DOHH2 (cell line): ENCODE measurements around the gene VPS37B.
"Not testable (repeated sequence)": the region's sequence is repeated elsewhere in the genome, so short reads cannot be mapped to it uniquely, and the experiment has no call there.

Experiments
- H3F3A ChIP-seq: fragments of 200-600 bp; sonication (generic), shearing (Covaris generic); 2 replicates; pipeline ENCODE4 v1.6.0; 2016; ENCODE audit warnings: antibody characterized with exemption, mild to moderate bottlenecking; ENCODE audit not compliant: control insufficient read depth, insufficient read depth
- H3K27ac ChIP-seq: fragments of 200-600 bp; sonication (generic); 2 replicates; pipeline ENCODE4 v1.5.1; 2014; ENCODE audit warnings: low read depth, mild to moderate bottlenecking, low read length, moderate library complexity
- H3K27me3 ChIP-seq: fragments of 200-600 bp; sonication (generic); 2 replicates; pipeline ENCODE4 v1.6.1; 2014; ENCODE audit warnings: mild to moderate bottlenecking, low read length, mixed read lengths; ENCODE audit not compliant: control insufficient read depth
- H3K36me3 ChIP-seq: fragments of 200-600 bp; sonication (generic); 2 replicates; pipeline ENCODE4 v1.6.1; 2014; ENCODE audit warnings: mild to moderate bottlenecking, low read length, moderate library complexity, mixed read lengths; ENCODE audit not compliant: control insufficient read depth
- H3K4me1 ChIP-seq: fragments of 200-600 bp; sonication (generic); 2 replicates; pipeline ENCODE4 v1.6.1; 2014; ENCODE audit warnings: mild to moderate bottlenecking, low read length, mixed read lengths; ENCODE audit not compliant: control insufficient read depth
- H3K4me2 ChIP-seq: fragments of 200-600 bp; sonication (generic); 2 replicates; pipeline ENCODE4 v1.6.0; 2014; ENCODE audit warnings: mild to moderate bottlenecking, low read length, moderate library complexity
- H3K4me3 ChIP-seq: fragments of 200-600 bp; sonication (generic); 2 replicates; pipeline ENCODE4 v1.5.1; 2014; ENCODE audit warnings: mild to moderate bottlenecking, low read length, mixed read lengths
- H3K79me2 ChIP-seq: fragments of 200-600 bp; sonication (generic); 2 replicates; pipeline ENCODE4 v1.6.1; 2014; ENCODE audit warnings: mild to moderate bottlenecking, low read length, mixed read lengths; ENCODE audit not compliant: control insufficient read depth
- H3K9me2 ChIP-seq: fragments of 200-600 bp; sonication (generic); replicated peaks from 2 replicates; pipeline ENCODE4 v1.6.1; 2014; ENCODE audit warnings: mild to moderate bottlenecking, low read length, mixed read lengths; ENCODE audit not compliant: control insufficient read depth
- H3K9me3 ChIP-seq: fragments of 200-600 bp; sonication (generic); 2 replicates; pipeline ENCODE4 v1.6.1; 2014; ENCODE audit warnings: antibody characterized with exemption, low read length, mixed read lengths; ENCODE audit not compliant: control insufficient read depth, insufficient read depth
- H4K20me1 ChIP-seq: fragments of 200-600 bp; sonication (generic); 2 replicates; pipeline ENCODE4 v1.6.0; 2014; ENCODE audit warnings: low read depth, mild to moderate bottlenecking, antibody characterized with exemption, low read length, moderate library complexity; ENCODE audit not compliant: control insufficient read depth, insufficient read depth
- CTCF ChIP-seq: fragments of 200-600 bp; sonication (generic); IDR thresholded peaks from one replicate; pipeline ENCODE4 v1.5.1; 2014; ENCODE audit warnings: antibody characterized with exemption, mild to moderate bottlenecking, low read depth, low read length; ENCODE audit not compliant: poor library complexity, severe bottlenecking
- EZH2phosphoT487 ChIP-seq: fragments of 200-600 bp; sonication (generic); IDR thresholded peaks from 2 replicates; pipeline ENCODE4 v1.6.1; 2017; ENCODE audit warnings: borderline replicate concordance, mild to moderate bottlenecking, antibody characterized with exemption, low read length, moderate library complexity, mixed read lengths

VPS37B gene

DNA sequence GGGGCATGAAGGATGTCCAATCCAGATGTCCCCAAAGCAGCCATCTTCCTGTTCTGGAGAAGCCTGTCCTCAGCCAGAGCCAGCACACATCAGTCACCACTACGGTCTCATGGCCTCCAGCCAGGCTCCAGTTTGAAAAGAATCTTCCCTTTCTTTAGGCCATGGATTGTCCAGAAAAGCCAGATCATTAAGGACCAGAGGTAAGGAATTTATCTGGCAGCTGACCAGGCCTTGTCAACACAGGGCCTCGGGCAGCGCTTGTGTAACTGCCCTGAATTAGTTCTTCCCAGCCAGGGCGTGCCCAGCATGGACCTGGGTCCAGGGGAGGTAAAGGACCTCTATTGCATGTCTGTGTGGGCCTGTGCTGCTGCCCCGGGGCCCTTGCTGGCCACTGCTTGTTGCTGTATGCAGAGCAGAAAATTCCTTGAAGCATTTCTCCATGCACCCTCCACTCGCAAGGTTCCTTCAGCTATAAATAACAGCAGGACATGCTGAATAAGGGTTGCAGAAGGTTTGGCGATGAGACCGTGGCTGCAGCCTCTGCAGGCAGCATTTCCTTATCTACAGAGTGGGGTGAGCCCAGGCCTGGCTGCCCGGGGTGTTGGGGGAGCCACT lies 21.7 kb upstream of the VPS37B start:
- Histone ChIP-seq H3F3A (no peaks in the 10 kb centered on the region), H3K79me2 (no peaks in the 10 kb centered on the region), H3K27me3 (no peaks in the 10 kb centered on the region), H3K9me3 (no peaks in the 10 kb centered on the region), H3K36me3 (no peaks in the 10 kb centered on the region), H4K20me1 (no peaks in the 10 kb centered on the region), H3K4me2 (no peak overlapping the region), H3K27ac (no peak overlapping the region), H3K9me2 (no peaks in the 10 kb centered on the region), H3K4me3 (no peak overlapping the region), H3K4me1 (0 out of 2 replicates have a peak, but pooled peaks cover 4% of the 10 kb centered on the region)
- TF ChIP-seq CTCF, result no peak
- TF ChIP-seq EZH2phosphoT487, result no peak

- Histone ChIP-seq H3K36me3 (no peaks in the 10 kb centered on the region), H3K27ac (no peak overlapping the region), H3K9me2 (no peaks in the 10 kb centered on the region), H3K4me3 (no peak overlapping the region), H3F3A (no peaks in the 10 kb centered on the region), H3K79me2 (no peaks in the 10 kb centered on the region), H4K20me1 (no peaks in the 10 kb centered on the region), H3K4me2 (no peak overlapping the region), H3K27me3 (no peaks in the 10 kb centered on the region), H3K4me1 (no peaks in the 10 kb centered on the region), H3K9me3 (no peaks in the 10 kb centered on the region)
- no peak for TF ChIP-seq EZH2phosphoT487
- no peak for TF ChIP-seq CTCF
These were observed 13.7 kb upstream of the VPS37B start for GRCh38 chr12:122909442-122910288.

DNA sequence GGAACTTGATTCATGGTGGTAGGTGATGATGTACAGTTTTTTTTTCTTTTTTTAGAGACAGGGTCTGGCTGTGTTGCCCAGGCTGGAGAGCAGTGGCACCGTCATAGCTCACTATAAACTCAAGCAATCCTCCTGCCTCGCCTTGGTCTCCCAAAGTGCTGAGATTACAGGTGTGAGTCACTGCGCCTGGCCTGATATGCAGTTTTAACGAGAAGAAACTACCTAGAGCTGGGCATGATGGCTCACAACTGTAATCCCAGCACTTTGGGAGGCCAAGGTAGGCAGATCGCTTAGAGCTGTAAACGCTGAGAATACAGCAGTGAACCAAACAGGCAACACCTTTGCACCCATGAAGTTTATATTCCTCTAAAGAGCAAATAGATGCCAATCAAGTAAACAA lies 13.0 kb upstream of the VPS37B start:
- H3K4me1 ChIP-seq, result no peaks in the 10 kb centered on the region
- H3K36me3 ChIP-seq, result no peaks in the 10 kb centered on the region
- H4K20me1 ChIP-seq, result no peaks in the 10 kb centered on the region
- H3K79me2 ChIP-seq, result no peaks in the 10 kb centered on the region
- no peak overlapping the region for H3K4me2 ChIP-seq
- TF ChIP-seq EZH2phosphoT487, result no peak
- TF ChIP-seq CTCF, result no peak
- H3K27me3 ChIP-seq, result no peaks in the 10 kb centered on the region
- H3K9me2 ChIP-seq, result no peaks in the 10 kb centered on the region
- no peak overlapping the region for H3K4me3 ChIP-seq
- H3F3A ChIP-seq, result no peaks in the 10 kb centered on the region
- no peak overlapping the region for H3K27ac ChIP-seq
- H3K9me3 ChIP-seq, result no peaks in the 10 kb centered on the region

DNA sequence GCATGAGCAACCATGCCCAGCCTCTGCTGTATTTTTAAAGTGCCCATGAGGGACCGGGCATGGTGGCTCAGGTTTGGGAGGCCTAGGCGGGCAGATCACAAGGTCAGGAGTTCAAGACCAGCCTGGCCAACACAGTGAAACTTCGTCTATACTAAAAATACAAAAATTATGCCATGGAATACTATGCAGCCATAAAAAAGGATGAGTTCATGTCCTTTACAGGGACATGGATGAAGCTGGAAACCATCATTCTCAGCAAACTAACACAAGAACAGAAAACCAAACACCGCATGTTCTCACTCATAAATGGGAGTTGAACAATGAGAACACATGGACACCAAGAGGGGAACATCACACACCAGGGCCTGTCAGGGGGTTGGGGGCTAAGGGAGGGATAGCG lies 9.3 kb upstream of the VPS37B start:
- H3K4me2 ChIP-seq, H3K36me3 ChIP-seq, H3F3A ChIP-seq, H3K4me3 ChIP-seq, H3K27ac ChIP-seq, H3K9me2 ChIP-seq, H3K79me2 ChIP-seq, H3K27me3 ChIP-seq, H3K9me3 ChIP-seq, H4K20me1 ChIP-seq: not testable (repeated sequence)
- H3K4me1 ChIP-seq, result peaks cover 11% of the 10 kb centered on the region
